Measurements from ENCODE around the gene TMEM108.

TMEM108 gene

DNA sequence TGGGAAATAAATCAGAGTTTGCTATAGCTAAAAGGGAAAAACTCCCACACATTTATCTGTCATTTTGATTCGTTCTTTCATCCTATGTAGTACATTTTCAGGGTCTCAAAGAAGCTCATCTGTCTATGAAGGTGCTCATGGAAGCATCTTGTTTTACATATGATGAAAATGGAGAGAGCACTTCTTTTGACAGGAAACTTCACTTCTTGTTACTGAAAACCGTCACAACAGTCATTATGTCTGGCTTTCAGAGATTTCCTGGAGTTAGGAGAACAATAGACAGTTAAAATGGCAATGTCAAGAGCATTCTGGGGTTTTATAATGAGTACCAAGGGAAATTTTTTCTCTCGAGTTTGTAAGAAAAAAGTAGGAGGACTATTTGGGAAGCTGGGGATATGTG, 83.3 kb downstream of the TMEM108 start:
- no peak for DNase-seq

GRCh38 chr3:133123636-133124035, 85.4 kb downstream of the TMEM108 start:
- no peak for DNase-seq

- peak; percentile 61 for DNase-seq
These were observed 86.3 kb downstream of the TMEM108 start for GRCh38 chr3:133124511-133124910.

- no peak for DNase-seq
These were observed 87.0 kb downstream of the TMEM108 start for GRCh38 chr3:133125171-133125570.

DNA sequence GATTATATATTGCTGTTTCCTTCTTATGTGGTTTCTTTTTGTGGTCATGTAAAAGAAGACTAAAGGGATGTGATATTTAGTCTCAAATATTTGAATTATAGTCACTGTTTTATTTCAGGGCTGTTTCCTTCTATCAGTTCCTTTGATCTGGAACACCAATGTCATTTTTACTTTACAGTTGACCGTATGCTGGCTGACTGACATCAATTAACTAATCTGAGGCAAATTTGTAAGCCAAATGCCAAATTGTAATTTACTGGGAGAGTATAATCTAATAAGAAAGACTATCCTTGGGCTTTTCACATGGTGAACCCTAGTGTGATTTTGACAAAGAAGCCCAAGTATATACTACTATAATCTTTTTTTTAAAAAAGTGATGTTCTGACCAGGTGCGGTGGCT, 87.6 kb downstream of the TMEM108 start:
- no peak for DNase-seq

DNA sequence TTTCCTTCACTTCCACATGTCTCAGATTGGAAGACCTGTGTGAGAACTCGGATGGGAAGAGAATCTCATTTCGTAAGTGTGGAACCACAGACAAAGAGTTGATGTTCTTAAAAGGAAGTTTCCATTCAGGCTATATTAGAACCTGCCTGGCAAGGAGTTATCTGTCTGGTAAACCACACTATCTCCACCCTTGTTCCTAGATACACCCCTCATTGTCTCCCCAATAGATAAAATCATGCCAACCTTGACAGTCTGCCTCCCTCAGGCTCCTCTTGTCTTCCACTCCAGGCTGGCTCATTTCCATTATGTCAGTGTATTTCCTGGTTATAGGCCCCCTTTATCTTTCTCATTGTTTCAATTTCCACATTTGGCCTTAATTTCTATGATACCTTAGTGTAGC, 89.2 kb downstream of the TMEM108 start:
- no peak for DNase-seq

GRCh38 chr3:133130168-133130567, 92.0 kb downstream of the TMEM108 start:
- DNase-seq, result no peak

- no peak for DNase-seq
These were observed 97.1 kb downstream of the TMEM108 start for GRCh38 chr3:133135306-133135705.

DNA sequence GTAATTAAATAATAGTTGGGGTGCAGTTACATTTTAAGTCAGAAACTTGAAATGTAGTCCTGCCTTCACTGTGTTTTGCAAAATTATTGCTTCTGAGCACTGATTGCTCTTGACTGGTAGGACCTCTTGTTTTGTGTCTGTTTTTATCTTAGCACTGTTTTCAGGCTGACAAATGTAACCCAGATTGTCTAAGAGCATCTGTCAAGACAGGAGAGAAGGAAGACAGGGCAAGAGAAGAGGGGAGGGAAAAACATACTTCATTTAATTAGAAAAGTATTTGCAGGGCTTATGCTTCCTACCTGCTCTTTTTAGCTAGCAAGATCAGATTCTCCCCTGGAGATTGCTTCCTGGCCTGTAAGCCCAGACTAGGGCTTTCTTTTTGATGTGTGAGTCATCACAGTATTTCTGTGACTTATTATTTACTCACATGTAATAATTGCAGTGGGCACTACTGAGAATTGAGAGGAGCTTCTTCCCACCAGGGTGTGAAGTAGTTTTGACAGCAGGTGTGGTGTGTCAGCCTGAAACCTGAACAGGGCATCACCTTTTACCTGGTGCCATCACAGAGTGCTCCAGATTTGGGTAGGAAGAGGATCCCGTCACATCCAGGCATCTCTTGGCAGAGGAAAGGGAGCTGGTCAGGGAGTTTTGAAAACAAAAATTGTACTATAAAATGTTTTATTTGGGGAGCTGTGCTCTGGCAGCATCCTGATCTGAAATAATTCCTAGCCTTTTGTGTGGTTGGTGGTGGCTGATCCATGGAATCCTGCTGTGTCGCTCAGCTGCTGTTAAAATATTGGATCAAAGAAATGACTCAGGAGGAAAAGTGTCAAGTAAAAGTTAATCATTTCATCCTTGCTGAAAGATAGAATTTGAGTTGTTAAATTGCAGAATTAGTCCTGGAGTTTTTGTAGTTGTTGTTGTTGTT, 98.2 kb downstream of the TMEM108 start:
- no peak for DNase-seq

DNA sequence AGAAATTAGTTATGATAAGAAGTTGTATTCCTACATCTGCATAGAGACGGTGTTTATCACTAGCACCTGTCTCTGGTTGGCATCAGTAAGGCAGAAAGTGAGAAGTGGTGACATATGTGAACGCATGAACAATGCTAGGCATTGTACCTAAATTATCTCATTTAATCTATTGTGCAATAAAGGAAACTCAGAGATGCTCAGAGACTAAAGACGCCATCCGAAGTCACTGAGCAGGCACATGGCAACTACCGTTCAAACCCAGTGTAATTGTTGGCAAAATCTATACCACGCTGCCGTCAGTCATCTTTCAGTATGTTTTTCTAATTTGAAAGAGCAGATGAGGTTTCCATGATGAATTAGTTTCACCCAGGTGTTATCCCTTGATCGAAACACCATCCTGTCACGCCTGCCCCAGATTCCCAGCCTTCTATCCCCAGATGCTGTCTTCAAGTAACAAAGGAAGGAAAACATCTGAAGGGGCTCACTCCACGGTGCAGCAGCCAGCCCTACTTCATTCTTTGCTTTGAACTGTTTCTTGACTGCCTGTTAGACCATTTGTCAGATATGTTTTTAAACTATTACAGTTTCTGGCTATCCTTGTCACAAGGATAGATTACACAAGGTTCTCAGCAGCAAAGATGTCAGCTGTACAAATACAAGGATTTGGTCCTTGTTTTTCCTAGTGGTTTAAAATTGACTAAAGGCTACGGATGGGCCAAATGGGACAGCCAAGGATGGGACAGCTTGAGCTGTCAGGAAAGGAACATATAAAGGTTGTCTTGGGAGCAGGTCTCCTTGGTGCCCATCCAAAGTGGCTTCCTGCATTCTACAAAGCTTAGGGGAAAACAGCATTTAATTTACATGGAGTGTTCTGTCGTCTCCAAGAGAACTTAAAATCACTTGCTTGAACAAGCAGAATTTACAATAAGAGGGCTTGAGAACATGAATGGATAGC, 99.1 kb downstream of the TMEM108 start:
- no peak for DNase-seq

DNA sequence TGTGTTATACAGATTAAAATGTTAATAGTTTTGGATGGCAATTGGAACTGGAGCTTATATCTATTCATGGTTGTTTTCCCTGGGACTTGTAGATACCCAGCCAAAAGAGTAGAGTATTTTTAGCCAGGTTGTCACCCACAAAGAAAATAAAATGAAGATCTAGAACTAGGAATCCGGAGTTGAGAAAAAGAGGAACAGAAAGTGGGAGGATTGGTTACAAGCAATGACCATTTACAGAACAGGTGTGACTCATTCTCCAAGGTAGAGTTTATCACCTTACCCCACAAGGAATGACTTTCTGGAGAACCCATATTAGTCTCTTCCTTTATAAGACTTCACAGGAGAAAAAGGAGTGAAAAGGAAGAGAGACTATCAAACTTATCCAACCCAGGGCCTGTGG, 99.8 kb downstream of the TMEM108 start:
- no peak for DNase-seq

DNA sequence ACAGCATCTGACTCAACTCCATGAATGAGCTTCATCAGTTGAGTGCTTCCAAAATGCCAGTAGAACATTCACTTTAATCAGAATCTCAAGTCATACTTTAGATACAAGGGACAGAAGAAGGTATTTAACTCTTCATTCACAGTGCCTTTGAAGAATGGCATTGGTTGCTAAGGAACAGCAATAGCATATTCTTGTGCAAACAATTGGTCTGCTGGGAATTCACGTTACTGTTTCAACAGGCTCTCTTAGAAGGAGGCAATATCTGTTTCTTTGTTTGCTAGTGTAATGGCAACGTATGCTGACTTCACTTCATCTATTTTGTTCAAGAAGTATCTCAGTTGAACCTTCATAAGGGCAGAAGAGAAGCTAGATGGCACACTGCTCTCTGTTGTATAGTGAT, 113.9 kb downstream of the TMEM108 start:
- DNase-seq, result no peak

DNA sequence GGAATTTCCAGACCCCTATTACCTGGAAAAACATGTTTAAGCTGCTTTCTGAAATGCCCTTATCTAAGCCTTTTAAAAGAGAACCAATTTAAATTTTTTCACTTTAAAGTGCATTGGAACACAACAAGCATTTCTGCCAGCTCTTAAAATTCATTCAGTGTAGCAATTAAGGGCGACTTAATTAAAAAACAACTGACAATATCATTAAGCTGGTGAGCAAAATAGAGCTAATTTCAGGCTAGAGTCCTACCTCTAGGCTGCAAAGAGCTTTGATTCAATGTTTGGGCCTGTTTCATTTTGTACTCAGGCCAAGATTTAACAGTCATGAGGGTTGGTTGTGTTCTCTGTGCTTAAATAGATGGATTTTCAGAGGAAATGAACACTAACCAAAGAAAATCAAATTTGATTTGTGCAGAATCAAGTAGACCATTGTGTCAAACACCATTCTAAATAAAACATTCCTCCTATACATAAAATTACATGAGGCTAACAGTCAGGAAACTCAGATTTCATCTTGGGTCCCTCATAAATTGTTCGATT, 114.6 kb downstream of the TMEM108 start:
- DNase-seq, result no peak

DNA sequence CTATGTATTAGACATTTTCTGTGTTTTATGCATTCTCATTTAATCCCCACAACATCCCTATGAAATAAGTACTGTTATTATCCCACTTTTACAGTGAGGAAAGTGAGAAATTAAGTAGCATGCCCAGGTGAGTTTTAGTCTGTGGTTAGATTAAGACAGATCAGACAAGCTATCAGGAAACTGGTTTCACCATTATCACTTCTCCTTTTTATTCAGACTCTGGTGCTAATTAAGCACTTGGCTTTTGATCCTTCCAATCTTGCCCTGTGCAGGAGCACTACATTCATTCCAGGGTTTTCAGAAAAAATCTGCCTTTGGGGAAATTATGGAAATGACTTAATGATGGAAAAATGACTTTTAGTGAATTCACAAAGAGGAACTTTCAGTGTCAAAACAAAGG, 115.2 kb downstream of the TMEM108 start:
- no peak for DNase-seq

DNA sequence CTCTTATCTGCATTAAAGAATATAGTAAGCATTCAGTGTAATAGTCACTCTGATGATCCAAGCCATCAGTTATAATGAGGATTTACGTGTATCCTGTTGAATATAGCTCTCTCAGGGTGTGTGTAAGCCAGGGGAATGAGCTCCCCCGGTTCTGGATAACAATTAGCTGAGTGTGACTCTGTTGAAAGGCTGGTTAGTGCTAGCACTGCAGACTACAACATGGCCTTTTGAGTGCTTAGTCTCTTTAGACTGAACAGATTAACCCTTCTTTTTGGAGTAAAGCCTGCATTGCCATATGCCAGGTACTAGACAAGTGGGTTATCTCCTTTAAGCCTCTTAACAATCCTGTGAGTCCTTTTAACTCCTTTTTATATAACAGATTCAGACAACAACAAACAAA, 119.5 kb downstream of the TMEM108 start:
- DNase-seq, result no peak

- DNase-seq, result no peak
These were observed 120.5 kb downstream of the TMEM108 start for GRCh38 chr3:133158686-133159085.

GRCh38 chr3:133159498-133160475, 121.6 kb downstream of the TMEM108 start:
- DNase-seq, result no peak

DNA sequence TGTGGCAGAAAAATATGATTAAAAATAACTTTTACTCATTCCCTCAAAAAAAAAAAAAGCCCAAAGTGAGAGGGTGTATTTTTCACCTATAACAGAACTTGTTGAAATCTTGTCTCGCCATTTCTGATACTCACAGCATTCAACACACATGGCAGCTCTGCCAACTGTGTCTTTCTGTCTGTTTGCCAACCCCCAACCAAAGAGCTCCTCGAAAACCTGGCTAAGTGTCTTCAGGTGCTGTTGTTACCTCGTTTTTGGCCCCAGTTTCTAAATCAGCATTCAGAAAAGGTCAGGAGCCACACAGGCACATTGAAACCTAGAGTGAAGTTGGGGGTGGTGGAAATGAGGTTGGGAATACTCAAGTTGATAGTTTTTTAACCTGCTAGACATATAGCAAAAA, 123.5 kb downstream of the TMEM108 start:
- DNase-seq, result no peak

GRCh38 chr3:133162265-133162664, 124.1 kb downstream of the TMEM108 start:
- DNase-seq, result no peak

- no peak for DNase-seq
These were observed 124.6 kb downstream of the TMEM108 start for GRCh38 chr3:133162670-133163305.

GRCh38 chr3:133167340-133168024, 129.3 kb downstream of the TMEM108 start:
- no peak for DNase-seq

Data from femur (tissue), 1 donor.